K562 (cell line): Measurements from ENCODE around the gene TMEM120B. TPM values are rescaled to one million over a fixed set of nuclear protein-coding genes. Genes with fewer than 3 reads are reported as not detected.
A peak's percentile ranks its signal among the peaks of the same experiment; 100 is the strongest.

ENCODE experiments used
- ATAC-seq: fragments of 200-7000 bp; cut with Tn5 transposase; 3 replicates; pipeline ENCODE4 v1.9.1; 2020; ENCODE audit warnings: moderate library complexity
- BruUV-seq: library from RNA; stranded (reverse); fragments of 400-500 nt; replicated peaks from 2 replicates; lab custom pipeline; 2021; lab: Mats Ljungman, UMichigan
- CTCF ChIA-PET: fragments of 300-600 bp; formaldehyde crosslinking; extraction: SDS; loops from one replicate; lab custom pipeline; 2021; ENCODE audit warnings: low intra/inter-chr PET ratio; lab: Yijun Ruan, JAX
- POLR2A ChIA-PET: fragments of 300-600, 350-650 bp; sonication (Branson Sonifier 250); formaldehyde crosslinking; extraction: SDS; loops from one replicate; lab custom pipeline; 2021; ENCODE audit warnings: antibody characterized with exemption, inconsistent platforms; lab: Yijun Ruan, JAX
- DNase-seq, 4 experiments: peaks; one replicate each; pipeline versions ENCODE4 v3.0.0 to v3.0.0-alpha.2; 2011 to 2018; ENCODE audit warnings: low spot score in 3 of 4, mixed read lengths in 3 of 4; ENCODE audit errors: extremely low read depth in 1 of 4
- FAIRE-seq: peaks from 2 replicates; lab custom pipeline; 2011; peaks lifted over from hg19 to GRCh38; lab: Jason Lieb, UNC
- H2AFZ ChIP-seq: 2 replicates; pipeline ENCODE4 v1.6.0; 2011; ENCODE audit warnings: low read depth, low read length, control low read depth, inconsistent platforms
- H3K27ac ChIP-seq: fragments of 200-600 bp; 3 replicates; pipeline ENCODE4 v1.8.0; 2011; ENCODE audit warnings: low read depth, mild to moderate bottlenecking, control low read depth, inconsistent platforms, low read length, moderate library complexity, mixed read lengths; ENCODE audit errors: extremely low read depth
- H3K27me3 ChIP-seq, 2 experiments: fragments of 300-600 bp in 1 of 2; 2 replicates in 1 of 2; 3 replicates in 1 of 2; pipeline versions ENCODE4 v1.6.0 to v1.8.0; 2011; ENCODE audit warnings: inconsistent platforms in 2 of 2, low read length in 2 of 2, mild to moderate bottlenecking in 1 of 2, mixed read lengths in 1 of 2, moderate library complexity in 1 of 2; ENCODE audit not compliant: control insufficient read depth in 2 of 2, insufficient read depth in 2 of 2
- H3K36me3 ChIP-seq: fragments of 300-600 bp; 3 replicates; pipeline ENCODE4 v1.8.0; 2011; ENCODE audit warnings: mild to moderate bottlenecking, low read length, inconsistent platforms; ENCODE audit not compliant: control insufficient read depth, insufficient read depth
- H3K4me1 ChIP-seq, 2 experiments: fragments of 200-600 bp in 1 of 2; replicated peaks in 1 of 2; 2 replicates in 1 of 2; 3 replicates in 1 of 2; pipeline versions ENCODE4 v1.5.1 to v1.8.0; 2011; ENCODE audit warnings: inconsistent platforms in 2 of 2, low read length in 2 of 2, mild to moderate bottlenecking in 1 of 2, mixed read lengths in 1 of 2, moderate library complexity in 1 of 2; ENCODE audit not compliant: control insufficient read depth in 2 of 2, insufficient read depth in 2 of 2
- H3K4me2 ChIP-seq: 2 replicates; pipeline ENCODE4 v1.6.1; 2011; ENCODE audit warnings: low read length, control low read depth, inconsistent platforms, mixed read lengths; ENCODE audit not compliant: insufficient read depth
- H3K4me3 ChIP-seq: fragments of 200-600 bp; sonication (generic), shearing (Covaris generic); 2 replicates; pipeline ENCODE4 v1.5.1; 2016; ENCODE audit warnings: control low read depth, inconsistent platforms
- H3K79me2 ChIP-seq: fragments of 200-600 bp; 3 replicates; pipeline ENCODE4 v1.8.0; 2011; ENCODE audit warnings: low read length, inconsistent platforms; ENCODE audit not compliant: control insufficient read depth, insufficient read depth
- H3K9ac ChIP-seq, 2 experiments: 2 replicates each; pipeline versions ENCODE4 v1.6.0 to v1.6.1; 2011; ENCODE audit warnings: low read depth in 2 of 2, low read length in 2 of 2, control low read depth in 1 of 2, inconsistent platforms in 1 of 2, mild to moderate bottlenecking in 1 of 2, mixed read lengths in 1 of 2; ENCODE audit not compliant: insufficient read depth in 1 of 2
- H3K9me1 ChIP-seq: one replicate; pipeline ENCODE4 v1.6.0; 2011; ENCODE audit warnings: inconsistent platforms, mild to moderate bottlenecking, low read length, moderate library complexity; ENCODE audit not compliant: control insufficient read depth, insufficient read depth
- H3K9me3 ChIP-seq: replicated peaks from 2 replicates; pipeline ENCODE4 v1.5.1; 2011; ENCODE audit warnings: low read depth, low read length, inconsistent platforms; ENCODE audit not compliant: control insufficient read depth, insufficient read depth
- H4K20me1 ChIP-seq: replicated peaks from 2 replicates; pipeline ENCODE4 v1.6.1; 2011; ENCODE audit warnings: low read length, inconsistent platforms, mixed read lengths; ENCODE audit not compliant: control insufficient read depth, insufficient read depth
- HNRNPL ChIP-seq: fragments of 200-400 bp; formaldehyde crosslinking; IDR thresholded peaks from 2 replicates; pipeline ENCODE4 v1.6.1; 2017; ENCODE audit warnings: low read depth, mild to moderate bottlenecking, low read length
- KDM5B ChIP-seq: fragments of 200-600 bp; sonication (generic); IDR thresholded peaks from 2 replicates; pipeline ENCODE4 v1.6.1; 2012; ENCODE audit warnings: low read depth, mild to moderate bottlenecking, moderate library complexity, low read length, control low read depth, inconsistent platforms; ENCODE audit not compliant: insufficient replicate concordance
- MEF2D ChIP-seq: conservative IDR thresholded peaks from 2 replicates; pipeline ENCODE4 v1.6.1; 2016; ENCODE audit warnings: low read depth, missing genetic modification characterization, missing compliant biosample characterization
- POLR2G ChIP-seq: fragments of 200-400 bp; formaldehyde crosslinking; IDR thresholded peaks from 2 replicates; pipeline ENCODE4 v1.6.1; 2017; ENCODE audit warnings: low read depth, mild to moderate bottlenecking, antibody characterized with exemption, low read length, moderate library complexity
- WGBS: fragments of 100-300 bp; shearing (Covaris generic); methylation state at CpG from one replicate; pipeline ENCODE4 v1.1.6; 2016; ENCODE audit warnings: low coverage, mixed read lengths; ENCODE audit not compliant: insufficient coverage; ENCODE audit errors: missing lambda C conversion rate; 5-methylcytosine and 5-hydroxymethylcytosine counted together
- in situ Hi-C: fragments of 300-500 bp; cut with MboI; formaldehyde crosslinking; loops from 4 replicates; pipeline ENCODE4 v1.15.0; 2018; ENCODE audit warnings: inconsistent platforms, mixed read lengths
- intact Hi-C: fragments of 100-400 bp; cut with micrococcal nuclease; formaldehyde crosslinking; loops from 2 replicates; pipeline ENCODE4 v1.14.2; 2022
- polyA plus RNA-seq, 8 experiments: library from polyadenylated mRNA; depleted of rRNA in 4 of 8; stranded (reverse) in 5 of 8; unstranded in 3 of 8; fragments of >200 nt; fragmentation: Nextera tagmentation in 2 of 8; fragmentation: Illumina TruSeq in 1 of 8; extraction: Ambion mirVana in 2 of 8; extraction: Trizol in 1 of 8; gene quantifications; 2 replicates each; pipeline versions ENCODE4 v1.2.1 to v1.2.3, GENCODE V29; 2011 to 2014; ENCODE audit warnings: inconsistent platforms in 1 of 8, missing spikeins in 1 of 8
- total RNA-seq, 7 experiments: library from RNA; depleted of rRNA in 6 of 7; stranded (reverse); fragments of >200 nt in 6 of 7; fragmentation: Illumina TruSeq in 2 of 7; extraction: Trizol in 2 of 7; gene quantifications; 2 replicates each; pipeline versions ENCODE4 v1.2.1 to v1.2.3, GENCODE V29; 2011 to 2021; ENCODE audit warnings: low replicate concordance in 1 of 7

Gene TMEM120B
- total and polyA plus RNA-seq, 9 of the 15 experiments (the other 6 are each of a cell fraction or from before 2014, with no cell fraction given) = 1.7 to 18.6 (median 7.4) TPM

GRCh38 chr12:121820056-121820455, 107.5 kb downstream of the TMEM120B start:
- WGBS = 93% methylated on average over 7 of the region's 7 CpGs
- Histone ChIP-seq H4K20me1 (no peaks in the 10 kb centered on the region; the same call in 1 of the 2 replicates), H3K27me3 (no peaks in the 10 kb centered on the region), H3K79me2 (peaks cover 3% of the 10 kb centered on the region; the same call in 1 of the 3 replicates), H2AFZ (no peak overlapping the region), H3K36me3 (peaks cover 85% of the 10 kb centered on the region), H3K4me3 (no peak overlapping the region), H3K9me1 (no peaks in the 10 kb centered on the region), H3K9me3 (no peaks in the 10 kb centered on the region)
- CTCF ChIA-PET = no interaction called here
- in situ Hi-C loops = no loop called here
- intact Hi-C loops = no loop called here
- no peak for ATAC-seq
- BruUV-seq = no TSS peak
- FAIRE-seq = no peak
- no peak for DNase-seq
- TF ChIP-seq MEF2D (tag) = no peak
- TF ChIP-seq, all 486 proteins: peak for 0
- no peak overlapping the region for H3K27ac ChIP-seq
- H3K4me2 ChIP-seq = no peak overlapping the region
- H3K4me1 ChIP-seq = peaks cover 0 to 6% of the 10 kb centered on the region in 2 experiments; a peak in 1 of 5 replicates
- POLR2A ChIA-PET = interaction anchor here (1.1 kb wide), 1 partner anchor 23 kb away, joined by 5 read pairs; no protein-coding TSS in a partner anchor
- H3K9ac ChIP-seq = no peak overlapping the region

DNA sequence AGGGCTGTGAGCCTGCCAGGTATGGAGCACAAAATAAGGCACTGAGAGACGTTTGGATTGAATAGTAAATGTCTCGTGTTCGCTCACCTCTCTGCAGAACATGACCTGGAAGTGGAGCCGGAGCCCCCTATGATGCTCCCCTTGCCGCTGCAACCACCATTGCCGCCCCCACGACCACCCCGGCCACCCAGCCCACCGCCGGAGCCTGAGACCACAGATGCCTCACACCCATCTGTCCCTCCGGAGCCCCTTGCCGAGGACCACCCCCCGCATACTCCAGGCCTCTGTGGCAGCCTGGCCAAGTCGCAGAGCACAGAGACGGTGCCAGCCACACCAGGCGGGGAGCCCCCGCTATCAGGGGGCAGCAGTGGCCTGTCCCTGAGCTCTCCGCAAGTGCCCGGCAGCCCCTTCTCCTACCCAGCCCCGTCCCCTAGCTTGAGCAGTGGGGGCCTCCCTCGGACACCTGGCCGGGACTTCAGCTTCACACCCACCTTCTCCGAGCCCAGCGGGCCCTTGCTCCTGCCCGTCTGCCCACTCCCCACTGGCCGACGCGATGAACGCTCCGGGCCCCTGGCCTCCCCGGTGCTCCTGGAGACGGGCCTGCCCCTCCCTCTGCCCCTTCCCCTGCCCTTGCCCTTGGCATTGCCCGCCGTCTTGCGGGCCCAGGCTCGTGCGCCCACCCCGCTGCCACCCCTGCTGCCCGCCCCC, 110.0 kb downstream of the TMEM120B start:
- BruUV-seq = no TSS peak
- in situ Hi-C loops (no loop called here), intact Hi-C loops (no loop called here)
- DNase-seq = no peak
- POLR2A ChIA-PET = interaction anchor here (0.6 to 1.0 kb wide), 6 partner anchors 11 to 80 kb away, joined by 3 to 4 read pairs (median 3); partner anchors contain the start of gene SETD1B
- Histone ChIP-seq H2AFZ (no peak overlapping the region), H3K9me3 (no peaks in the 10 kb centered on the region), H3K27me3 (no peaks in the 10 kb centered on the region), H3K9ac (no peak overlapping the region), H3K36me3 (peaks cover 79% of the 10 kb centered on the region), H3K27ac (no peak overlapping the region), H3K9me1 (no peaks in the 10 kb centered on the region), H3K4me1 (peaks cover 0 to 16% of the 10 kb centered on the region in 2 experiments; a peak in 2 of 5 replicates), H3K79me2 (no peaks in the 10 kb centered on the region), H3K4me3 (no peak overlapping the region), H4K20me1 (no peaks in the 10 kb centered on the region; the same call in 1 of the 2 replicates), H3K4me2 (no peak overlapping the region)
- no peak for FAIRE-seq
- ATAC-seq = no peak
- CTCF ChIA-PET = interaction anchor here (1.7 kb wide), 1 partner anchor 66 kb away, joined by 5 read pairs; the partner anchor contains the start of gene PSMD9
- no peak for TF ChIP-seq KDM5B
- peak; percentile 61; the same call in 1 of the 2 replicates for TF ChIP-seq HNRNPL
- TF ChIP-seq POLR2G = peak; percentile 58; the same call in 1 of the 2 replicates
- WGBS = 97% methylated on average over 25 of the region's 39 CpGs
